Activated naive CD8-positive, alpha-beta T cell treated with anti-CD3 and anti-CD28 coated beads, Interleukin-2, amount 10 ng/mL, durations not matched to agents 7 days and 5 days (primary cell): ENCODE data around the gene CGREF1. TPM values are rescaled to one million over a fixed set of nuclear protein-coding genes. Genes with fewer than 3 reads are reported as not detected.

Experiments used
- ATAC-seq: fragments of 150-1000 bp; cut with Tn5 transposase; one replicate; pipeline ENCODE4 v1.10.0; 2021; ENCODE audit warnings: low read depth, moderate library complexity
- POLR2A ChIA-PET: fragments of 350-600 bp; sonication (Branson Sonifier 250); formaldehyde crosslinking; loops from one replicate; lab custom pipeline; 2021; ENCODE audit warnings: antibody characterized with exemption; lab: Charles Lee
- DNase-seq: peaks from one replicate; pipeline ENCODE4 v3.0.0; 2021
- H3K27ac Mint-ChIP-seq: one replicate; pipeline ENCODE4 v1.8.0; 2022; ENCODE audit warnings: mild to moderate bottlenecking, mixed read lengths
- H3K27me3 Mint-ChIP-seq: one replicate; pipeline ENCODE4 v1.8.0; 2022; ENCODE audit warnings: mild to moderate bottlenecking, moderate library complexity, mixed read lengths
- H3K36me3 Mint-ChIP-seq: one replicate; pipeline ENCODE4 v1.8.0; 2021; ENCODE audit warnings: mild to moderate bottlenecking, mixed read lengths
- H3K4me1 Mint-ChIP-seq: one replicate; pipeline ENCODE4 v1.8.0; 2021; ENCODE audit warnings: mixed read lengths
- H3K4me3 Mint-ChIP-seq: one replicate; pipeline ENCODE4 v1.8.0; 2022; ENCODE audit warnings: mild to moderate bottlenecking, moderate library complexity, mixed read lengths
- H3K9me3 Mint-ChIP-seq: one replicate; pipeline ENCODE4 v1.8.0; 2021; ENCODE audit warnings: mixed read lengths
- total RNA-seq, 2 experiments: library from RNA; stranded (reverse); gene quantifications; one replicate each; pipeline ENCODE4 v1.2.3, GENCODE V29; 2021

The CGREF1 gene
- total RNA-seq, 2 experiments from 2014 or later = 1.6 TPM

GRCh38 chr2:27050996-27051901 is 67.7 kb downstream of the CGREF1 start, which contains the start of gene AGBL5:
AGBL5 (plus strand) TSS chr2:27051668; CDS start chr2:27052959, 1,291 bp downstream.
- Mint-ChIP-seq H3K9me3 (peaks cover 4% of the 10 kb centered on the region), H3K4me1 (peaks cover 26% of the 10 kb centered on the region), H3K27ac (peak within 1 kb of the TSS; percentile 99), H3K4me3 (peak within 1 kb of the TSS; percentile 97), H3K36me3 (peaks cover 13% of the 10 kb centered on the region), H3K27me3 (peaks cover 4% of the 10 kb centered on the region)
- DNase-seq (peak; percentile 95), ATAC-seq (peak; percentile 77)
- POLR2A ChIA-PET = interaction anchor here (0.6 to 5.5 kb wide), 20 partner anchors 9 to 526 kb away, joined by 3 to 92 read pairs (median 4); partner anchors contain the start of genes ATRAID, KHK, MPV17 and OST4

Other genes starting within 250 kb of the CGREF1 start
- gene MAPRE3, start 148.5 kb downstream of the CGREF1 start, total RNA-seq = 1 to 10 TPM; 1.9 to 2.0 TPM
- 10 to 100 TPM; 68.1 to 70.8 TPM for gene TMEM214, start 86.2 kb downstream of the CGREF1 start, total RNA-seq
- gene AGBL5, start 67.5 kb downstream of the CGREF1 start, total RNA-seq = 10 to 100 TPM; 14.9 to 18.0 TPM
- 100 to 1,000 TPM; 302 to 325 TPM for gene OST4, start 47.5 kb downstream of the CGREF1 start, total RNA-seq
- 1 to 10 TPM in 1 of 2 experiments, under 1 TPM in 1; 0.91 to 1.2 TPM for gene EMILIN1, start 40.5 kb downstream of the CGREF1 start, total RNA-seq
- gene KHK, start 32.4 kb downstream of the CGREF1 start, total RNA-seq = 10 to 100 TPM; 13.1 to 13.7 TPM
- gene ABHD1, start 4.7 kb upstream of the CGREF1 start, total RNA-seq = 1 to 10 TPM in 1 of 2 experiments, under 1 TPM in 1; 0.77 to 1.4 TPM
- 10 to 100 TPM; 51.7 to 53.9 TPM for gene PREB, start 15.5 kb upstream of the CGREF1 start, total RNA-seq
- gene PRR30, start 20.3 kb upstream of the CGREF1 start, total RNA-seq = not detected
- gene TCF23, start 29.9 kb upstream of the CGREF1 start, total RNA-seq = not detected
- gene ATRAID, start 92.9 kb upstream of the CGREF1 start, total RNA-seq = 10 to 100 TPM; 74.9 to 84.6 TPM
- 10 to 100 TPM; 31.6 to 32.2 TPM for gene SLC5A6, start 93.1 kb upstream of the CGREF1 start, total RNA-seq
- 10 to 100 TPM; 60.1 to 60.4 TPM for gene CAD, start 98.2 kb upstream of the CGREF1 start, total RNA-seq
- under 1 TPM; 0.34 to 0.64 TPM for gene SLC30A3, start 143.9 kb upstream of the CGREF1 start, total RNA-seq
- gene DNAJC5G, start 156.3 kb upstream of the CGREF1 start, total RNA-seq = not detected
- under 1 TPM in 1 of 2 experiments, not detected in 1; 0.19 TPM for gene TRIM54, start 163.3 kb upstream of the CGREF1 start, total RNA-seq
- gene UCN, start 189.3 kb upstream of the CGREF1 start, total RNA-seq = 1 to 10 TPM; 3.7 to 5.1 TPM
- 100 to 1,000 TPM in 1 of 2 experiments, 10 to 100 TPM in 1; 93.4 to 100 TPM for gene MPV17, start 204.0 kb upstream of the CGREF1 start, total RNA-seq
- gene GTF3C2, start 237.6 kb upstream of the CGREF1 start, total RNA-seq = 10 to 100 TPM; 66.4 to 70.8 TPM